BE2C (cell line): ENCODE results near the gene ARHGAP24.

ENCODE experiments used
- DNase-seq: peaks from one replicate; pipeline ENCODE4 v3.0.0-alpha.2; 2020
- H3K27me3 ChIP-seq: fragments of 250-450 bp; sonication (Bioruptor Pico); 2 replicates; pipeline ENCODE4 v1.5.1; 2020; ENCODE audit warnings: mild to moderate bottlenecking
- H3K36me3 ChIP-seq: fragments of 250-450 bp; sonication (Bioruptor Pico); 2 replicates; pipeline ENCODE4 v1.5.1; 2020; ENCODE audit warnings: mild to moderate bottlenecking
- H3K4me1 ChIP-seq: fragments of 250-450 bp; sonication (Bioruptor Pico); 2 replicates; pipeline ENCODE4 v1.5.1; 2020
- H3K4me3 ChIP-seq: 2 replicates; pipeline ENCODE4 v1.5.1; 2011; ENCODE audit warnings: low read depth, low read length
- H3K9me3 ChIP-seq: fragments of 250-450 bp; sonication (Bioruptor Pico); 2 replicates; pipeline ENCODE4 v1.5.1; 2020
- CTCF ChIP-seq: IDR thresholded peaks from 2 replicates; pipeline ENCODE4 v1.5.1; 2012; ENCODE audit warnings: mild to moderate bottlenecking, low read depth, low read length

Gene ARHGAP24

GRCh38 chr4:85747882-85748491 is 273.0 kb downstream of the ARHGAP24 start:
- peak; percentile 89 for TF ChIP-seq CTCF
- no peaks in the 10 kb centered on the region for H3K36me3 ChIP-seq
- peak; percentile 48 for DNase-seq
- 0 out of 2 replicates have a peak, but pooled peaks cover 2% of the 10 kb centered on the region for H3K4me1 ChIP-seq
- H3K4me3 ChIP-seq: no peak overlapping the region
- H3K27me3 ChIP-seq: no peaks in the 10 kb centered on the region
- H3K9me3 ChIP-seq: no peaks in the 10 kb centered on the region

GRCh38 chr4:85748654-85749053 is 273.7 kb downstream of the ARHGAP24 start:
- no peaks in the 10 kb centered on the region for H3K27me3 ChIP-seq
- DNase-seq: no peak
- TF ChIP-seq CTCF: no peak
- no peaks in the 10 kb centered on the region for H3K36me3 ChIP-seq
- H3K4me1 ChIP-seq: 0 out of 2 replicates have a peak, but pooled peaks cover 2% of the 10 kb centered on the region
- no peaks in the 10 kb centered on the region for H3K9me3 ChIP-seq
- no peak overlapping the region for H3K4me3 ChIP-seq

GRCh38 chr4:85751866-85752265 is 276.9 kb downstream of the ARHGAP24 start:
- no peak for DNase-seq
- Histone ChIP-seq H3K4me3 (no peak overlapping the region), H3K36me3 (no peaks in the 10 kb centered on the region), H3K27me3 (no peaks in the 10 kb centered on the region), H3K4me1 (0 out of 2 replicates have a peak, but pooled peaks cover 2% of the 10 kb centered on the region), H3K9me3 (no peaks in the 10 kb centered on the region)
- no peak for TF ChIP-seq CTCF

- no peak for DNase-seq
- no peak overlapping the region for H3K4me3 ChIP-seq
- no peaks in the 10 kb centered on the region for H3K9me3 ChIP-seq
- no peaks in the 10 kb centered on the region for H3K36me3 ChIP-seq
- no peaks in the 10 kb centered on the region for H3K27me3 ChIP-seq
- no peaks in the 10 kb centered on the region for H3K4me1 ChIP-seq
- TF ChIP-seq CTCF: no peak
These were observed 280.3 kb downstream of the ARHGAP24 start for GRCh38 chr4:85755285-85755684.

GRCh38 chr4:85756938-85757337 is 282.0 kb downstream of the ARHGAP24 start:
- Histone ChIP-seq H3K9me3 (no peaks in the 10 kb centered on the region), H3K36me3 (no peaks in the 10 kb centered on the region), H3K27me3 (no peaks in the 10 kb centered on the region), H3K4me1 (no peaks in the 10 kb centered on the region; the same call in 1 of the 2 replicates), H3K4me3 (no peak overlapping the region)
- peak; percentile 66 for TF ChIP-seq CTCF
- peak; percentile 49 for DNase-seq

GRCh38 chr4:85759388-85759787 is 284.4 kb downstream of the ARHGAP24 start:
- Histone ChIP-seq H3K9me3 (no peaks in the 10 kb centered on the region), H3K4me1 (no peaks in the 10 kb centered on the region; the same call in 1 of the 2 replicates), H3K27me3 (no peaks in the 10 kb centered on the region), H3K36me3 (no peaks in the 10 kb centered on the region), H3K4me3 (no peak overlapping the region)
- DNase-seq: no peak
- no peak for TF ChIP-seq CTCF
